Measurements from ENCODE around the gene GPATCH8. TPM values are rescaled to one million over a fixed set of nuclear protein-coding genes. Genes with fewer than 3 reads are reported as not detected.

Gene GPATCH8
- total RNA-seq, 2 donors from 2014 or later = 21.3 to 26.4 TPM

GRCh38 chr17:44389281-44389680 is 113.9 kb downstream of the GPATCH8 start, which contains the start of gene ITGA2B:
Gene ITGA2B, minus strand, starts transcription at chr17:44389649. Its CDS starts 176 bp downstream, at chr17:44389473.
- no peaks in the 10 kb centered on the region for H3K27me3 ChIP-seq
- no peak for DNase-seq (ENCODE audit: low spot score)
- no peak within 1 kb of the TSS for H3K4me3 ChIP-seq
- no peak for TF ChIP-seq CTCF (IDR thresholded peaks at IDR 0.05)
- H3K36me3 ChIP-seq = no peaks in the 10 kb centered on the region
- no peak within 1 kb of the TSS for H3K27ac ChIP-seq
- H3K4me1 ChIP-seq = peaks cover 0 to 21% of the 10 kb centered on the region in 2 donors
- H3K9me3 ChIP-seq = no peaks in the 10 kb centered on the region

GRCh38 chr17:44387804-44388203 is 115.4 kb downstream of the GPATCH8 start:
- Histone ChIP-seq H3K27ac (no peak overlapping the region), H3K4me3 (no peak overlapping the region), H3K9me3 (no peaks in the 10 kb centered on the region), H3K27me3 (no peaks in the 10 kb centered on the region), H3K4me1 (peaks cover 0 to 21% of the 10 kb centered on the region in 2 donors), H3K36me3 (no peaks in the 10 kb centered on the region)
- no peak for DNase-seq (ENCODE audit: low spot score)
- no peak for TF ChIP-seq CTCF (IDR thresholded peaks at IDR 0.05)

GRCh38 chr17:44386182-44386525 is 117.1 kb downstream of the GPATCH8 start:
- Histone ChIP-seq H3K9me3 (no peaks in the 10 kb centered on the region), H3K4me1 (peaks cover 0 to 21% of the 10 kb centered on the region in 2 donors), H3K4me3 (peak overlapping the region in 1 of 2 donors; percentile 57), H3K27me3 (no peaks in the 10 kb centered on the region), H3K27ac (no peak overlapping the region), H3K36me3 (no peaks in the 10 kb centered on the region)
- no peak for TF ChIP-seq CTCF (IDR thresholded peaks at IDR 0.05)
- DNase-seq (ENCODE audit: low spot score) = no peak

- H3K36me3 ChIP-seq = no peaks in the 10 kb centered on the region
- DNase-seq (ENCODE audit: low spot score) = peak; percentile 75
- TF ChIP-seq CTCF (IDR thresholded peaks at IDR 0.05) = peak in 1 of 2 donors; percentile 20
- no peak overlapping the region for H3K27ac ChIP-seq
- peak overlapping the region; percentile 47 to 57 for H3K4me3 ChIP-seq
- no peaks in the 10 kb centered on the region for H3K9me3 ChIP-seq
- no peaks in the 10 kb centered on the region for H3K27me3 ChIP-seq
- H3K4me1 ChIP-seq = peaks cover 0 to 21% of the 10 kb centered on the region in 2 donors
Observed at GRCh38 chr17:44385287-44386181, 117.7 kb downstream of the GPATCH8 start.

GRCh38 chr17:44384823-44385286 is 118.4 kb downstream of the GPATCH8 start:
- TF ChIP-seq CTCF (IDR thresholded peaks at IDR 0.05) = no peak
- H3K27me3 ChIP-seq = no peaks in the 10 kb centered on the region
- peak overlapping the region; percentile 47 to 57 for H3K4me3 ChIP-seq
- DNase-seq (ENCODE audit: low spot score) = no peak
- no peaks in the 10 kb centered on the region for H3K36me3 ChIP-seq
- H3K4me1 ChIP-seq = peaks cover 0 to 21% of the 10 kb centered on the region in 2 donors
- H3K9me3 ChIP-seq = no peaks in the 10 kb centered on the region
- H3K27ac ChIP-seq = no peak overlapping the region

Measured in right atrium auricular region (tissue), 2 donors.